ENCODE measurements around the gene ILRUN. TPM values are rescaled to one million over a fixed set of nuclear protein-coding genes. Genes with fewer than 3 reads are reported as not detected.
A peak's percentile ranks its signal among the peaks of the same experiment; 100 is the strongest.

ILRUN gene
- total and polyA plus RNA-seq, 9 of the 15 experiments (the other 6 are each of a cell fraction or from before 2014, with no cell fraction given): 24.9 to 78.9 (median 53.4) TPM

GRCh38 chr6:34697904-34698559, 1.5 kb upstream of the ILRUN start (continued):
- TF ChIP-seq SMARCA4 (IDR thresholded peaks at IDR 0.05): peak; percentile 80; the same call in 1 of the 2 replicates
- TF ChIP-seq ATF6 (CRISPR knock-in tag; IDR thresholded peaks at IDR 0.05): no peak
- no peak for TF ChIP-seq ZNF707 (CRISPR knock-in tag; conservative IDR thresholded peaks at IDR 0.05)
- TF ChIP-seq ZNF644 (tag; IDR thresholded peaks at IDR 0.05; ENCODE audit: low read depth): no peak; the same call in 1 of the 2 replicates
- TF ChIP-seq THRB (CRISPR knock-in tag; conservative IDR thresholded peaks at IDR 0.05): no peak
- peak; percentile 98 for TF ChIP-seq MAFF (IDR thresholded peaks at IDR 0.05; ENCODE audit: low read length)
- TF ChIP-seq ETV1 (tag; conservative IDR thresholded peaks at IDR 0.05; ENCODE audit: low read depth): peak; percentile 94
- TF ChIP-seq ARID3A (IDR thresholded peaks at IDR 0.05; ENCODE audit: borderline replicate concordance, low read depth, low read length): no peak
- TF ChIP-seq ZNF311 (CRISPR knock-in tag; IDR thresholded peaks at IDR 0.05): no peak
- no peak for TF ChIP-seq CC2D1A (IDR thresholded peaks at IDR 0.05)
- peak; percentile 73 for TF ChIP-seq SMARCE1 (IDR thresholded peaks at IDR 0.05)
- TF ChIP-seq, protein P1, sequence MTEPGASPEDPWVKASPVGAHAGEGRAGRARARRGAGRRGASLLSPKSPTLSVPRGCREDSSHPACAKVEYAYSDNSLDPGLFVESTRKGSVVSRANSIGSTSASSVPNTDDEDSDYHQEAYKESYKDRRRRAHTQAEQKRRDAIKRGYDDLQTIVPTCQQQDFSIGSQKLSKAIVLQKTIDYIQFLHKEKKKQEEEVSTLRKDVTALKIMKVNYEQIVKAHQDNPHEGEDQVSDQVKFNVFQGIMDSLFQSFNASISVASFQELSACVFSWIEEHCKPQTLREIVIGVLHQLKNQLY (CRISPR knock-in tag; conservative IDR thresholded peaks at IDR 0.05): no peak
- TF ChIP-seq CEBPB (tag; IDR thresholded peaks at IDR 0.05): no peak
- TF ChIP-seq, protein P2, sequence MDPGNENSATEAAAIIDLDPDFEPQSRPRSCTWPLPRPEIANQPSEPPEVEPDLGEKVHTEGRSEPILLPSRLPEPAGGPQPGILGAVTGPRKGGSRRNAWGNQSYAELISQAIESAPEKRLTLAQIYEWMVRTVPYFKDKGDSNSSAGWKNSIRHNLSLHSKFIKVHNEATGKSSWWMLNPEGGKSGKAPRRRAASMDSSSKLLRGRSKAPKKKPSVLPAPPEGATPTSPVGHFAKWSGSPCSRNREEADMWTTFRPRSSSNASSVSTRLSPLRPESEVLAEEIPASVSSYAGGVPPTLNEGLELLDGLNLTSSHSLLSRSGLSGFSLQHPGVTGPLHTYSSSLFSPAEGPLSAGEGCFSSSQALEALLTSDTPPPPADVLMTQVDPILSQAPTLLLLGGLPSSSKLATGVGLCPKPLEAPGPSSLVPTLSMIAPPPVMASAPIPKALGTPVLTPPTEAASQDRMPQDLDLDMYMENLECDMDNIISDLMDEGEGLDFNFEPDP (CRISPR knock-in tag; IDR thresholded peaks at IDR 0.05): no peak
- TF ChIP-seq MXI1 (IDR thresholded peaks at IDR 0.05; ENCODE audit: low read depth, low read length): no peak
- peak; percentile 70 for TF ChIP-seq GATAD2B (IDR thresholded peaks at IDR 0.05; ENCODE audit: borderline replicate concordance)
- peak; percentile 39 for TF ChIP-seq TBP (optimal IDR thresholded peaks at IDR 0.05; ENCODE audit: low read depth, low read length)
- TF ChIP-seq MAFK (IDR thresholded peaks at IDR 0.05; ENCODE audit: low read length): peak; percentile 96
- no peak for TF ChIP-seq ZNF586 (CRISPR knock-in tag; conservative IDR thresholded peaks at IDR 0.05)
- TF ChIP-seq ZFX (CRISPR knock-in tag; IDR thresholded peaks at IDR 0.05): no peak
- no peak for TF ChIP-seq U2AF1 (optimal IDR thresholded peaks at IDR 0.05; ENCODE audit: low read depth, low read length)
- TF ChIP-seq SRF (CRISPR knock-in tag; IDR thresholded peaks at IDR 0.05): no peak

Data from K562 (cell line).